H9 (cell line): ENCODE results near the gene ZBTB20. TPM values are rescaled to one million over a fixed set of nuclear protein-coding genes. Genes with fewer than 3 reads are reported as not detected.

Source experiments
- DNase-seq: peaks from one replicate; pipeline ENCODE4 v3.0.0-alpha.2; 2017
- H2AFZ ChIP-seq: one replicate; pipeline ENCODE4 v1.6.1; 2013; ENCODE audit warnings: mild to moderate bottlenecking, low read length, control low read depth, moderate library complexity
- H2AK5ac ChIP-seq: 2 replicates; pipeline ENCODE4 v1.6.1; 2013; ENCODE audit warnings: low read length, control low read depth, mixed read lengths; ENCODE audit not compliant: insufficient read length
- H2BK120ac ChIP-seq: one replicate; pipeline ENCODE4 v1.6.1; 2013; ENCODE audit warnings: low read depth, mild to moderate bottlenecking, low read length, control low read depth, inconsistent platforms; ENCODE audit not compliant: poor library complexity, severe bottlenecking
- H2BK12ac ChIP-seq: 2 replicates; pipeline ENCODE4 v1.6.1; 2013; ENCODE audit warnings: low read length, control low read depth, mixed read lengths, low read depth; ENCODE audit not compliant: insufficient read length
- H2BK15ac ChIP-seq: 2 replicates; pipeline ENCODE4 v1.6.1; 2013; ENCODE audit warnings: low read depth, low read length, control low read depth
- H2BK20ac ChIP-seq: one replicate; pipeline ENCODE4 v1.6.1; 2013; ENCODE audit warnings: low read depth, mild to moderate bottlenecking, low read length, control low read depth, inconsistent platforms; ENCODE audit not compliant: poor library complexity, severe bottlenecking
- H2BK5ac ChIP-seq: 2 replicates; pipeline ENCODE4 v1.6.1; 2013; ENCODE audit warnings: low read length, control low read depth, mixed read lengths; ENCODE audit not compliant: insufficient read length
- H3K14ac ChIP-seq: 2 replicates; pipeline ENCODE4 v1.6.1; 2013; ENCODE audit warnings: low read length, control low read depth; ENCODE audit not compliant: insufficient read depth
- H3K18ac ChIP-seq: 2 replicates; pipeline ENCODE4 v1.6.1; 2013; ENCODE audit warnings: low read depth, mild to moderate bottlenecking, mixed read lengths, low read length, control low read depth; ENCODE audit not compliant: insufficient read length
- H3K23ac ChIP-seq: 2 replicates; pipeline ENCODE4 v1.6.1; 2013; ENCODE audit warnings: low read length, control low read depth, mixed read lengths, low read depth; ENCODE audit not compliant: insufficient read length
- H3K23me2 ChIP-seq: 2 replicates; pipeline ENCODE4 v1.6.1; 2013; ENCODE audit warnings: low read depth, mild to moderate bottlenecking, mixed read lengths, low read length, control low read depth; ENCODE audit not compliant: insufficient read length, poor library complexity, severe bottlenecking
- H3K27ac ChIP-seq: 2 replicates; pipeline ENCODE4 v1.5.1; 2013; ENCODE audit warnings: low read length, control low read depth, mixed read lengths, low read depth; ENCODE audit not compliant: insufficient read length
- H3K27me3 ChIP-seq: 2 replicates; pipeline ENCODE4 v1.6.1; 2013; ENCODE audit warnings: low read length, control low read depth, inconsistent platforms; ENCODE audit not compliant: insufficient read depth
- H3K4ac ChIP-seq: 2 replicates; pipeline ENCODE4 v1.6.1; 2013; ENCODE audit warnings: low read depth, mild to moderate bottlenecking, control low read depth, inconsistent platforms, low read length, moderate library complexity
- H3K4me1 ChIP-seq: 2 replicates; pipeline ENCODE4 v1.6.1; 2013; ENCODE audit warnings: low read length, control low read depth, inconsistent platforms; ENCODE audit not compliant: insufficient read depth
- H3K4me2 ChIP-seq: 2 replicates; pipeline ENCODE4 v1.6.1; 2013; ENCODE audit warnings: low read length, control low read depth, mixed read lengths; ENCODE audit not compliant: insufficient read length, insufficient read depth
- H3K56ac ChIP-seq: 2 replicates; pipeline ENCODE4 v1.6.1; 2013; ENCODE audit warnings: low read depth, mild to moderate bottlenecking, mixed read lengths, low read length, control low read depth; ENCODE audit not compliant: insufficient read length
- H3K79me1 ChIP-seq: 2 replicates; pipeline ENCODE4 v1.6.1; 2013; ENCODE audit warnings: low read depth, mild to moderate bottlenecking, moderate library complexity, low read length, control low read depth, inconsistent platforms; ENCODE audit not compliant: insufficient read depth, poor library complexity, severe bottlenecking
- H3K79me2 ChIP-seq: 2 replicates; pipeline ENCODE4 v1.6.1; 2013; ENCODE audit warnings: low read length, control low read depth, inconsistent platforms; ENCODE audit not compliant: insufficient read depth
- H3K9ac ChIP-seq: 2 replicates; pipeline ENCODE4 v1.6.1; 2013; ENCODE audit warnings: low read length, control low read depth, mixed read lengths; ENCODE audit not compliant: insufficient read length; ENCODE audit errors: extremely low read depth
- H3K9me3 ChIP-seq: one replicate; pipeline ENCODE4 v1.6.1; 2013; ENCODE audit warnings: low read depth, low read length, inconsistent platforms; ENCODE audit not compliant: control insufficient read depth
- H3T11ph ChIP-seq: one replicate; pipeline ENCODE4 v1.6.1; 2013; ENCODE audit warnings: mild to moderate bottlenecking, low read length, control low read depth, inconsistent platforms
- H4K20me1 ChIP-seq: one replicate; pipeline ENCODE4 v1.6.1; 2013; ENCODE audit not compliant: control insufficient read depth, insufficient read length, insufficient read depth
- H4K5ac ChIP-seq: 2 replicates; pipeline ENCODE4 v1.6.1; 2013; ENCODE audit warnings: low read depth, mild to moderate bottlenecking, mixed read lengths, low read length, control low read depth; ENCODE audit not compliant: insufficient read length
- H4K8ac ChIP-seq: replicated peaks from 2 replicates; pipeline ENCODE4 v1.6.1; 2013; ENCODE audit warnings: low read length, control low read depth, mixed read lengths, low read depth; ENCODE audit not compliant: insufficient read length
- H4K91ac ChIP-seq: 2 replicates; pipeline ENCODE4 v1.6.1; 2013; ENCODE audit warnings: low read depth, mild to moderate bottlenecking, moderate library complexity, mixed read lengths, low read length, control low read depth; ENCODE audit not compliant: insufficient read length
- H3K27ac Mint-ChIP-seq, 3 experiments: 2 replicates in 2 of 3; 3 replicates in 1 of 3; pipeline ENCODE4 v1.8.0; 2020 to 2021; ENCODE audit warnings: mixed read lengths in 3 of 3, mild to moderate bottlenecking in 1 of 3, moderate library complexity in 1 of 3
- H3K27me3 Mint-ChIP-seq: 2 replicates; pipeline ENCODE4 v1.8.0; 2021; ENCODE audit warnings: low read depth, mild to moderate bottlenecking, moderate library complexity, mixed read lengths
- H3K36me3 Mint-ChIP-seq, 3 experiments: 2 replicates in 2 of 3; 3 replicates in 1 of 3; pipeline ENCODE4 v1.8.0; 2020 to 2021; ENCODE audit warnings: low read depth in 3 of 3, mixed read lengths in 3 of 3; ENCODE audit not compliant: insufficient read depth in 1 of 3
- H3K4me1 Mint-ChIP-seq, 2 experiments: 2 replicates each; pipeline ENCODE4 v1.8.0; 2020; ENCODE audit warnings: mixed read lengths in 2 of 2
- H3K4me3 Mint-ChIP-seq, 2 experiments: 2 replicates in 1 of 2; 3 replicates in 1 of 2; pipeline ENCODE4 v1.8.0; 2020 to 2021; ENCODE audit warnings: mild to moderate bottlenecking in 2 of 2, mixed read lengths in 2 of 2, moderate library complexity in 1 of 2
- H3K9me3 Mint-ChIP-seq, 2 experiments: 2 replicates in 1 of 2; 3 replicates in 1 of 2; pipeline ENCODE4 v1.8.0; 2020; ENCODE audit warnings: mild to moderate bottlenecking in 2 of 2, mixed read lengths in 2 of 2, moderate library complexity in 1 of 2
- WGBS: extraction: QIAGEN DNeasy Blood & Tissue Kit; methylation state at CpG from one replicate; pipeline ENCODE4 v1.1.7; 2013; ENCODE audit warnings: missing lambda C conversion rate, low lambda C conversion rate, mixed read lengths; ENCODE audit not compliant: insufficient read length; ENCODE audit errors: extremely low coverage; 5-methylcytosine and 5-hydroxymethylcytosine counted together
- total RNA-seq: library from RNA; stranded (reverse); gene quantifications from 2 replicates; pipeline ENCODE4 v1.2.1, GENCODE V29; 2021
- TF ChIP-seq, protein P1 (sequence below): fragments of 200-600 bp; sonication (generic); conservative IDR thresholded peaks from 3 replicates; pipeline ENCODE4 v1.8.0; 2021; ENCODE audit warnings: antibody characterized with exemption, mild to moderate bottlenecking

ZBTB20 gene
- total RNA-seq, 1 experiment from 2014 or later = 0.70 TPM

DNA sequence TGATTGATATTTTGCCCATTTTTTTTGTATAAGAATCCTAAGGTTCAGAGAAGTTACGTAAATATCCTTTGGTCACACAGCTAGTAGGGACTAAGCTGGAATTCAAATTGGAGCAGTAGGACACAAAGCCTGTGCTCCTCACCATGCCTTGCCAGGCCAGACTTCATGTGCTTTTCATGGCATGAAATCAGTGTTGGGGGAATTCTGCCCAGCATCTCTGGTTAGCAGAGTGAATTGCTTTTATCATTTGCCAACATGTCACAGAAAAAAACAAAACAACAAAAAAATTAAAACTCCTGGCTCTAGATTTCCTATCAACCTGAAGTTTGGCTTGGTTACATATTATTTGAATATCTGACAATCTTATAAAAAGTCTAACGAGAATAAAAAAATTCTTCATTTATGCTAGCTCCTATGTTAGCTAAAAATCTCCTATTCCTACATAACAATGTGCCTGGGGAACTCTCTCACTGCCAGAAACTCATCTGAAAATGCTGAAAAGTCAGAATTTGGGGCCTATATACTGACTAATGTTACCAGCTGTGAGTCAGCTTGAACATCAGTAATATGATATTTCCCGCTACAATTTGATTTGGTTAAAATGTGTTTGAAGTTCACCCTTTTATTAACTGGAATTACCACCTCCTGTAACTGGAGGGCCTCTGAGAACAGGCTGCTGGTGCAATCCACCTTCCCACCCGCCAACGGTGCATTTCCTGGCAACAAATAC is 711.5 kb downstream of the ZBTB20 start:
- Histone ChIP-seq H2BK120ac (no peak overlapping the region), H3K23ac (no peak overlapping the region), H4K91ac (no peak overlapping the region), H2AK5ac (no peak overlapping the region), H3K79me1 (no peaks in the 10 kb centered on the region), H3K56ac (no peak overlapping the region), H3K23me2 (no peaks in the 10 kb centered on the region), H3K79me2 (no peaks in the 10 kb centered on the region), H3K4ac (no peak overlapping the region), H3K9me3 (no peaks in the 10 kb centered on the region), H2BK12ac (no peak overlapping the region), H4K8ac (no peak overlapping the region), H3K4me1 (no peaks in the 10 kb centered on the region), H2AFZ (no peak overlapping the region), H2BK5ac (no peak overlapping the region), H3T11ph (no peak overlapping the region), H4K20me1 (no peaks in the 10 kb centered on the region), H4K5ac (no peak overlapping the region), H2BK20ac (no peak overlapping the region), H3K9ac (no peak overlapping the region), H3K18ac (no peak overlapping the region), H2BK15ac (no peak overlapping the region), H3K27me3 (no peaks in the 10 kb centered on the region), H3K14ac (no peak overlapping the region), H3K4me2 (no peak overlapping the region), H3K27ac (no peak overlapping the region)
- TF ChIP-seq, protein P1, sequence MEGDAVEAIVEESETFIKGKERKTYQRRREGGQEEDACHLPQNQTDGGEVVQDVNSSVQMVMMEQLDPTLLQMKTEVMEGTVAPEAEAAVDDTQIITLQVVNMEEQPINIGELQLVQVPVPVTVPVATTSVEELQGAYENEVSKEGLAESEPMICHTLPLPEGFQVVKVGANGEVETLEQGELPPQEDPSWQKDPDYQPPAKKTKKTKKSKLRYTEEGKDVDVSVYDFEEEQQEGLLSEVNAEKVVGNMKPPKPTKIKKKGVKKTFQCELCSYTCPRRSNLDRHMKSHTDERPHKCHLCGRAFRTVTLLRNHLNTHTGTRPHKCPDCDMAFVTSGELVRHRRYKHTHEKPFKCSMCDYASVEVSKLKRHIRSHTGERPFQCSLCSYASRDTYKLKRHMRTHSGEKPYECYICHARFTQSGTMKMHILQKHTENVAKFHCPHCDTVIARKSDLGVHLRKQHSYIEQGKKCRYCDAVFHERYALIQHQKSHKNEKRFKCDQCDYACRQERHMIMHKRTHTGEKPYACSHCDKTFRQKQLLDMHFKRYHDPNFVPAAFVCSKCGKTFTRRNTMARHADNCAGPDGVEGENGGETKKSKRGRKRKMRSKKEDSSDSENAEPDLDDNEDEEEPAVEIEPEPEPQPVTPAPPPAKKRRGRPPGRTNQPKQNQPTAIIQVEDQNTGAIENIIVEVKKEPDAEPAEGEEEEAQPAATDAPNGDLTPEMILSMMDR = no peak
- no CpG with 5 or more reads among the region's 5 CpGs for WGBS
- no peaks in the 10 kb centered on the region for H3K9me3 Mint-ChIP-seq
- no peak overlapping the region for H3K4me3 Mint-ChIP-seq
- H3K4me1 Mint-ChIP-seq = peaks cover 4% of the 10 kb centered on the region in 2 experiments; a peak in 1 of 4 replicates
- no peak overlapping the region for H3K27ac Mint-ChIP-seq
- no peak for DNase-seq
- H3K27me3 Mint-ChIP-seq = no peaks in the 10 kb centered on the region
- no peaks in the 10 kb centered on the region for H3K36me3 Mint-ChIP-seq
